H7 (cell line): ENCODE data around the gene BPGM. TPM values are rescaled to one million over a fixed set of nuclear protein-coding genes. Genes with fewer than 3 reads are reported as not detected.
"Not testable (repeated sequence)": the region's sequence is repeated elsewhere in the genome, so short reads cannot be mapped to it uniquely, and the experiment has no call there.

ENCODE experiments used
- DNase-seq: peaks from one replicate; pipeline ENCODE4 v3.0.0; 2012
- H3K27me3 ChIP-seq: 2 replicates; pipeline ENCODE4 v1.6.0; 2011; ENCODE audit warnings: mild to moderate bottlenecking, low read length; ENCODE audit not compliant: control insufficient read depth, insufficient read depth
- H3K36me3 ChIP-seq: replicated peaks from 2 replicates; pipeline ENCODE4 v1.5.1; 2011; ENCODE audit warnings: low read length; ENCODE audit not compliant: control insufficient read depth, insufficient read depth
- H3K4me3 ChIP-seq: 2 replicates; pipeline ENCODE4 v1.5.1; 2011; ENCODE audit warnings: low read depth, mild to moderate bottlenecking, control low read depth, low read length, moderate library complexity; ENCODE audit not compliant: insufficient read depth
- total RNA-seq: library from RNA; depleted of rRNA; stranded (reverse); fragments of >200 nt; shearing (Covaris generic); gene quantifications from 2 replicates; pipeline ENCODE4 v1.2.3, GENCODE V29; 2014

Gene BPGM
- total RNA-seq, 1 experiment from 2014 or later: 14.9 TPM

GRCh38 chr7:134665045-134665444 is 18.4 kb downstream of the BPGM start:
- DNase-seq, H3K36me3 ChIP-seq, H3K27me3 ChIP-seq, H3K4me3 ChIP-seq: not testable (repeated sequence)

DNA sequence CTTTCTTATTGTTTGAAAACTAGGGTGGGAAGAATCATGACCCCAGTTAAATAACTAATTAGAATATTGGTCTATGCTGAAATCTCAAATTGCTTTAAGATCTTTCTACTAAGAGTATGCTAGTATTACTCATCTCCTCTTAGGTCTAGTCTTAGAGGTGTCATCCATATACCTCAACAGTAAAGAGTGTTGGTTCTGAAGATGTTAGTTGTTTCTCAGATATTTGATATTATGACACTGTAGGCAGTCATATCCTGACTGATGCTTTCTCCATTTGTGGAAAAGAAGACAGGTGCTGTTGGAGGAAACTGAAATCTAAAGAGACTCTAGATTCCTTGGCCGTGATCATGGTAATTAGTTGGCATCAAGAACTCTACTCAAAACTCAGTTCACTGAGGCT is 21.2 kb downstream of the BPGM start:
- H3K4me3 ChIP-seq: no peak overlapping the region
- H3K36me3 ChIP-seq: no peaks in the 10 kb centered on the region
- no peaks in the 10 kb centered on the region for H3K27me3 ChIP-seq
- no peak for DNase-seq

DNA sequence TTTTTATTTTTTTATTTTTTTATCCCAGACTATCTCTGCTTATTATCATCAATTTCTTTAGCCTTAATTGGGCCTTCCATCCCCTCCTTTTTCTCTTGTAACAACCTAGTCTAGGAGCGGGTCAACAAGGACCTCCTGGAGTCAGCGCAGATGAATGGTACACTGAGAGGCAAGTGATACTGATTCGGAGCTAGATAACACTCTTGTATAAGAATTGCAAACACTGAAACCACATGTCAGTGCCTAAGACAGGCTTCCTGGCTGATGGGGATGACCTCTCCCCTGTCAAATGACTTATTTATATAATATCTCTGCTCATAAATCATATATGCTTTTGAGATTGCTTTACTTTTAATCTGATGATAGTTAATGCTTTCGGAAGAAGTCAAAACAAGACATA is 22.7 kb downstream of the BPGM start:
- H3K36me3 ChIP-seq: no peaks in the 10 kb centered on the region
- no peak for DNase-seq
- H3K4me3 ChIP-seq: no peak overlapping the region
- H3K27me3 ChIP-seq: no peaks in the 10 kb centered on the region

DNA sequence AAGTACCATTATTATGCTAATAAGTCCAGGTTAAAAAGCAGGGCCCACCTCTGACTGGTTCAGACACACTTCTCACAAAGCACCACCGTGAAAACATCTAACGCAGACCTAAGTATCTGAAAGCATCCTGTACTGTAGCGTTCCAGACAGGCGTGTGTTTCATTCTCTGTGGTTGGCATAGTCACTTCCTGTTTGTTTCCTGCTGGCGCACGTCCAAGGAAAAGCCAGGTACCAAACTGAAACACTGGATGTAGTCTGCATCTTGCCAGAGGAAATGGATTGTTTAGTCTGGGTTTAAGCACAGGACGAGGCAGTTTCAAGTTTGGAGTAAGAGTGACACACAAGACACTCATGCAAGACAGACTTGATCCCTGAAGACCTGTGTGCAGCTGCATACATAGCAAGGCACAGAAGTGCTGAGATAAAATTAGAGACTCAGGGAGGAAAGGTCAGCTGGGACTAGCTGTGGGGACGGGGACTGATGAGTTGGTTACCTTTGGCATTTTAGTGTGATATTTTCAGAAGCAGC is 23.3 kb downstream of the BPGM start:
- no peaks in the 10 kb centered on the region for H3K27me3 ChIP-seq
- no peak for DNase-seq
- no peaks in the 10 kb centered on the region for H3K36me3 ChIP-seq
- H3K4me3 ChIP-seq: no peak overlapping the region

GRCh38 chr7:134671609-134672008 is 25.0 kb downstream of the BPGM start:
- Histone ChIP-seq H3K27me3 (no peaks in the 10 kb centered on the region), H3K36me3 (no peaks in the 10 kb centered on the region), H3K4me3 (no peak overlapping the region)
- no peak for DNase-seq

- Histone ChIP-seq H3K27me3 (no peaks in the 10 kb centered on the region), H3K4me3 (no peak overlapping the region), H3K36me3 (no peaks in the 10 kb centered on the region)
- no peak for DNase-seq
Measured at GRCh38 chr7:134674424-134674823, 27.8 kb downstream of the BPGM start.

- DNase-seq: no peak
- Histone ChIP-seq H3K27me3 (no peaks in the 10 kb centered on the region), H3K4me3 (no peak overlapping the region), H3K36me3 (no peaks in the 10 kb centered on the region)
Measured at GRCh38 chr7:134676743-134677142, 30.1 kb downstream of the BPGM start.

DNA sequence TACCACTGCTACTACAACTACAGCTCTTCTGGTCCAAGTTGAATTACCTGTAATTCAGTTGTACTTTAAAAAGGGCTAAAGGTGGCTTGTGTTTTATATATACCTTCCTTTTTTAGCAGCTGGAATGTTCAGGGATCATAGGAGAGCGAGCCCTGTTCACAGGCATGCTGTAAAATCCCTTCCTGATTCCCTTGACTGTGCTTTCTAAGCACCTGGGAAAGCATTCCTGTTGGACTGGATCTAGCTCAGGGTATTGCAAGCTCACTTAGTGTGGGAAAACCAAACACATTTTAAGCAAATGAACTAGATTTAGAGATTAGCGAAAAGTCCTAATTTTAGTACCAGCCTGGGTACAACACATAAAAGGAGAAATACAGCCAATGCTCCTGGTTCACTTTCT is 31.5 kb downstream of the BPGM start:
- no peak overlapping the region for H3K4me3 ChIP-seq
- DNase-seq: no peak
- no peaks in the 10 kb centered on the region for H3K36me3 ChIP-seq
- no peaks in the 10 kb centered on the region for H3K27me3 ChIP-seq

DNA sequence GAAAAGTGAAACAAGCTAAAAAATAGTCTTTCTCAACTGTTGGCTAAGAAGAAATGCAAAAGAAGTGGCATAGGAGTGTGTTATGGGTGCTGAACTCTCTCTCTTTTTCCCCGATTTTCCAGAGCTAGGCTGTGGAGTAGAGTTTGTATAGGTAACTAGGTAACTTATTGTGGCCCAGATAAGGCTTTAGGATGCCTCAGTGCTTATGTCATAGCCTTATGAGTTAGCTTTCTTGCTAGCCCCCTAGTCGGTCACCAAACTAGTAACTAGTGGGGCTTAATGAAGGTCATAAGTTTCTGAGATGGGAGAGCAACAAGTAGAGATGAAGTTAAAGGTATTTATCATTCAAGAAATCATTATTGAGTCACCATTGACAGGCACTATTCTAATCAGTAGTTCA is 32.4 kb downstream of the BPGM start:
- Histone ChIP-seq H3K36me3 (no peaks in the 10 kb centered on the region), H3K27me3 (no peaks in the 10 kb centered on the region), H3K4me3 (no peak overlapping the region)
- no peak for DNase-seq

GRCh38 chr7:134684165-134684564 is 37.5 kb downstream of the BPGM start:
- Histone ChIP-seq H3K36me3 (no peaks in the 10 kb centered on the region), H3K27me3 (no peaks in the 10 kb centered on the region), H3K4me3 (no peak overlapping the region)
- no peak for DNase-seq

DNA sequence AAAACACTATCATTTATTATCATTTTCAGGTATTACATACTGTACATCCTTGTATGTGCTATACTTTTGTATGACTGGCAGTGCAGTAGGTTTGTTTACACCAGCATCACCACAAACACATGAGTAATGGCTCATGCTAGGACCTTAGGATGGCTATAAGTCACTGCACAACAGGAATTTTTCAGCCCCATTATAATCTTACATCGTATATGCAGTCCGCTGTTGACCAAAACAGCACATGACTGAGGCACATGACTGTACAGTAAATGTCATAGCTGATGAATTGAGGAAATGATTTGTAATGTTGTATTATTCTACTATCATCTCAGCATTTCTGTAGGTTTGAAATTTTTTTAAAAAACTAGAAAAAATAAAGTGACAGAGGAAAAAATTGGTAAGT is 38.6 kb downstream of the BPGM start:
- Histone ChIP-seq H3K4me3 (no peak overlapping the region), H3K36me3 (no peaks in the 10 kb centered on the region), H3K27me3 (no peaks in the 10 kb centered on the region)
- DNase-seq: no peak

GRCh38 chr7:134686786-134687185 is 40.1 kb downstream of the BPGM start:
- DNase-seq: no peak
- no peaks in the 10 kb centered on the region for H3K27me3 ChIP-seq

GRCh38 chr7:134689550-134689949 is 42.9 kb downstream of the BPGM start:
- DNase-seq, H3K27me3 ChIP-seq, H3K36me3 ChIP-seq, H3K4me3 ChIP-seq: not testable (repeated sequence)

More at GRCh38 chr7:134686786-134687185, 40.1 kb downstream of the BPGM start:
- Histone ChIP-seq H3K4me3 (no peak overlapping the region), H3K36me3 (no peaks in the 10 kb centered on the region)

DNA sequence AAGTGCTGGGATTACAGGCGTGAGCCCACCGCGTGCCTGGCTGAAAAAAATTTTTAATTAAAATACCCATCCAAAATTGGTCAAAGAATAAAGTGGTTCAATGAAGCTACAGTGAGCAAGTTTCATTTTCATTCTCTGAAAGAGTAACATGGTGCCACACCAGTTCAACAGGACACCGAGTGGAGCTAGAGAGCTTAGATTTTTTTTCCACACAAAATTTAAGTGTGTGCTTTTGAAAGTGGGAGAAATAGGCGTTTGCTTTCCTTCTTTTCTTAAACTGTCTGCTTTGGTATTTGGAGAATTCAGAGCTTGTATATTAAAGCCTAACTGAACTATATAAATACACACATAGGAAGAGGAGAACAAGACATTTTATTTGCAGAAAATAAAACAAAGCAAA is 43.4 kb downstream of the BPGM start:
- Histone ChIP-seq H3K4me3 (no peak overlapping the region), H3K36me3 (no peaks in the 10 kb centered on the region), H3K27me3 (no peaks in the 10 kb centered on the region)
- DNase-seq: no peak

DNA sequence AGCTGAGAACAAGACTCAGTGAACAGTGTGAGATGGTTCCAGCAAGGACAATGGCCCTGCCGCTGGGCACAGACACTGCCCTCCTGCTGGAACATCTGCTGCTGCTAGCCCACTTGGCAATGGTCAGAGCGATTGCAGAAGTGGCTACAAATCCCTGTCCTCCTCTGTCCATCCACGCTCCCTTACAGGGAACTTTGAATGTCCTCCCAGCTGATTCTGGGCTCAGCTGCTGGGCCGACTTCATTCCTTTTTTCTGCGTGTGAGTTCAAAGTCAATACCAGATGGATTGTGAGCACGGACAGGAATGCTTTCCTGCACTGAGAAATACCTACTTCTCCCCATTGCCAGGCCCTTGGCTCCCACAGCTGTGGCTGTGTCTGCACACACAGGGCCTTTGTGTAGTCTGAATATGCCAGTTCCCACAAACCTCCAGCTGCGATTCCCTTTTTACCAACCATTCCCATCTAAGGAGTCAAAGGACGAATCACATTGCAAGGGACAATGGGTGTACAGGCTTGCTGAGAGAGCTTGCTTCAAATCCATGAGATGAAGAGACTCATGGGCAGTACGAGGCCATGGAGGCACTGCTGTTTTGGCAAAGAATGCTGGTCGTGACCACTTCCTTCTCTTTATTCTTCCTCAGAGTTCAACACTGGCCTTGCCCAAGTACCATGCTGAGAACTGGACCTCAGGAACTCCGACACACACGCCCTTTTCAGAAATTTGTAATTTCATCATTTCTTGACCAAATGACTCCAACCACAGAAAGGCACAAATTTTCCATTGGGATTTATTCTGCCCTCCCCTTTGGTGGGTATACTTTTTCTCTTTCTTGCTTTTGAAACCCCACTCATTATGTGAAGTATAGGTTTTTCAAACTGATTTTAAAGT is 44.2 kb downstream of the BPGM start:
- Histone ChIP-seq H3K36me3 (no peaks in the 10 kb centered on the region), H3K27me3 (no peaks in the 10 kb centered on the region), H3K4me3 (no peak overlapping the region)
- DNase-seq: no peak
